BLaER1 treated with 17β-estradiol and CSF1 and Interleukin-3, amounts not matched to agents 10 nM and 100 nM (cell line): ENCODE results near the gene REPS1.
"Not testable (repeated sequence)": the region's sequence is repeated elsewhere in the genome, so short reads cannot be mapped to it uniquely, and the experiment has no call there.

Experiments
- H3K27ac ChIP-seq, 11 experiments: shearing (Covaris generic); formaldehyde crosslinking; 2 replicates each; pipeline ENCODE4 v1.8.1; 2022
- H3K27me3 ChIP-seq, 11 experiments: shearing (Covaris generic); formaldehyde crosslinking; 2 replicates each; pipeline ENCODE4 v1.8.1; 2022
- H3K36me3 ChIP-seq, 11 experiments: shearing (Covaris generic); formaldehyde crosslinking; 2 replicates each; pipeline ENCODE4 v1.8.1; 2022
- H3K4me1 ChIP-seq, 10 experiments: shearing (Covaris generic); formaldehyde crosslinking; 2 replicates each; pipeline ENCODE4 v1.8.1; 2022
- H3K4me2 ChIP-seq, 11 experiments: shearing (Covaris generic); formaldehyde crosslinking; 2 replicates each; pipeline ENCODE4 v1.8.1; 2022
- H3K4me3 ChIP-seq, 10 experiments: shearing (Covaris generic); formaldehyde crosslinking; 2 replicates each; pipeline ENCODE4 v1.8.1; 2022
- H3K9ac ChIP-seq, 11 experiments: shearing (Covaris generic); formaldehyde crosslinking; 2 replicates each; pipeline ENCODE4 v1.8.1; 2022
- H3K9me3 ChIP-seq, 11 experiments: shearing (Covaris generic); formaldehyde crosslinking; replicated peaks in 1 of 11; 2 replicates each; pipeline ENCODE4 v1.8.1; 2022
- H4K20me1 ChIP-seq, 11 experiments: shearing (Covaris generic); formaldehyde crosslinking; 2 replicates each; pipeline ENCODE4 v1.8.1; 2022
- Cebpa-rat ChIP-seq, 11 experiments: shearing (Covaris generic); IDR thresholded peaks; 2 replicates each; pipeline ENCODE4 v1.8.1; 2022

REPS1 gene

DNA sequence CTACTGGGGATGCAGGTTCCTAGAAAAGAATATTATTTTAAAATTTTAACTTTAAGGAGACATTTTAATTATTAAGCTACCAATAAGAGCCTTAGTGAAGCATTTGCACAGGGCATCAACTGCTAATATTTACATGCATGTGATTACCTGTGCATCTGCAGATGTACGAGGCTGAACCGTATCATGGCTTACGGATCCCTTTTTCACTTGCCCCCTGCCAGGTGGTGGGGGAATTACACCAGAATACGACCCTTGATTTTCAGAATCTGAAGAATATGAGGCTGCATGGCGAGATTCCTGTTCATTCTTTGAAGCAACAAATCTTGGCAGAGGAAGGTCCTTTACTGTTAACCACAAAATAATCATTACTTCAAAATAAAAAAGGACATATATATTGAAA lies 42.7 kb downstream of the REPS1 start:
- Histone ChIP-seq H3K4me1 (peaks cover 0 to 17% (median 10%) of the 10 kb centered on the region in 10 experiments; a peak in 9 of 20 replicates), H3K27ac (no peak overlapping the region), H3K9ac (no peak overlapping the region), H3K9me3 (no peaks in the 10 kb centered on the region), H3K36me3 (peaks cover 51 to 69% (median 60%) of the 10 kb centered on the region in 11 experiments), H4K20me1 (peaks cover 6 to 50% (median 20%) of the 10 kb centered on the region in 11 experiments; a peak in 16 of 22 replicates), H3K4me3 (no peak overlapping the region), H3K4me2 (no peak overlapping the region), H3K27me3 (no peaks in the 10 kb centered on the region)
- TF ChIP-seq Cebpa-rat (IDR thresholded peaks at IDR 0.05), result no peak

DNA sequence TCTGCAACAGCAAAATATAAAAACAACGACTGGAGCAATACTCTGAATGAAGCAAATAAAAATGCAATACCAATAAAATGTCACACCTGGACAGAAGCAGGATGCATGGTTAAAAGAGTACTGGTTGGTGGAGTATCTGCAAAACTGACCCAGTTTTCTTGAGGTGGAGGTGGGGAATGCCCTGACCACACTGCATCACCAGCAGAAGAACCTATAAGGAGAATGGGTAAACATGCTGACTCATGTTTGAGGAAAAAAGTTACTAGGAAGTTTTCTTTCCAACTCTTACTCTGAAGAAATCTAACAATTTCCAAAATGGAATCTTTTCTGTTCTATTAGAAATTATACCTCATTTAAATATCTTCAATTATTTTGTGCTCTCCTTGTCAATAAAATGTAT lies 43.6 kb downstream of the REPS1 start:
- TF ChIP-seq Cebpa-rat (IDR thresholded peaks at IDR 0.05), result no peak
- H3K4me2 ChIP-seq, result no peak overlapping the region

DNA sequence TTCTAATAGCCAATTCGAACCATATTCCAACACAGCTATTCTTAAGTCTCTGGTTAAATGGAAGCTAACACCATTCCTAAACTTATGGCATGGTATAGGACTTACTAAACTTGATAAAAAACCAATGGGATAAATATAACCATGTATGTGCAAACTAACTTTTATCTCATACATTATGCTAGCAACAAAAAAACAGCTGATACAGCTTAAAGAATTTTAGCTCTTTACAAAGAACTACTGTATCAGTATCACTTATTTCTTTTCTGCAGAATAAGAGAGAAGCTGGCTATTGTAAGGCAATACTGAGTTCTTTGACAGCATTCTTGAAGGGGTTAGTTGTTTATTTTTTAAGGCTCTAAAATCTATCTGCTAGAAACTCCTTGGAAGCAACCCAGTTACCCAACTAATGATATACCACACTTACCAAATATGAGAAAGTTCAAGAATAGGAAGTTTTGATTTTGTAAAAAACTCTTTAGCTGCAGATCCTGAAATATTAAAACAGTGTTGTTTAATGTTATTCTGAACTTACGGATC lies 44.9 kb downstream of the REPS1 start:
- peaks cover 0 to 12% (median 10%) of the 10 kb centered on the region in 10 experiments; a peak in 9 of 20 replicates for H3K4me1 ChIP-seq

More for the DNA sequence above, 43.6 kb downstream of the REPS1 start:
- H3K36me3 ChIP-seq, result peaks cover 51 to 79% (median 70%) of the 10 kb centered on the region in 11 experiments
- H4K20me1 ChIP-seq, result peaks cover 0 to 41% (median 12%) of the 10 kb centered on the region in 11 experiments; a peak in 15 of 22 replicates
- H3K4me1 ChIP-seq, result peaks cover 0 to 17% (median 10%) of the 10 kb centered on the region in 10 experiments; a peak in 9 of 20 replicates
- H3K27ac ChIP-seq, result no peak overlapping the region
- no peaks in the 10 kb centered on the region for H3K9me3 ChIP-seq
- H3K4me3 ChIP-seq, result no peak overlapping the region
- H3K27me3 ChIP-seq, result no peaks in the 10 kb centered on the region
- no peak overlapping the region for H3K9ac ChIP-seq

DNA sequence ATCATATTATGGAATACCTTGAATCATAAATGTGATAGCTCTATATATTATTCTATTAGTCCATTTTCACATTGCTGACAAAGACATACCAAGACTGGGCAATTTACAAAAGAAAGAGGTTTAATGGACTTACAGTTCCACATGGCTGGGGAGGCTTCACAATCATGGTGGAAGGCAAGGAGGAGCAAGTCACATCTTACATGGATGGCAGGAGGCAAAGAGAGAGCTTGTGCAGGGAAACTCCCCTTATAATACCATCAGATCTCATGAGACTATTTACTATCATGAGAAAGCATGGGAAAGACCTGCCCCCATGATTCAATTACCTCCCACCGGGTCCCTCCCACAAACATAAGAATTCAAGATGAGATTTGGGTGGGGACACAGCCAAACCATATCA lies 51.2 kb downstream of the REPS1 start:
- Histone ChIP-seq H3K36me3 (peaks cover 47 to 91% (median 77%) of the 10 kb centered on the region in 11 experiments), H3K9me3 (peaks cover 16 to 27% (median 23%) of the 10 kb centered on the region in 11 experiments)
- H3K9ac ChIP-seq, H3K4me3 ChIP-seq, H3K27ac ChIP-seq, H4K20me1 ChIP-seq, H3K27me3 ChIP-seq, H3K4me1 ChIP-seq, H3K4me2 ChIP-seq: not testable (repeated sequence)

More for the DNA sequence above, 44.9 kb downstream of the REPS1 start:
- Histone ChIP-seq H3K27ac (no peak overlapping the region), H3K27me3 (no peaks in the 10 kb centered on the region), H3K36me3 (peaks cover 62 to 91% (median 82%) of the 10 kb centered on the region in 11 experiments), H3K4me2 (no peak overlapping the region), H3K9me3 (peaks cover 1 to 9% (median 4%) of the 10 kb centered on the region in 11 experiments; a peak in 17 of 22 replicates), H4K20me1 (peaks cover 0 to 28% (median 2%) of the 10 kb centered on the region in 11 experiments; a peak in 6 of 22 replicates), H3K4me3 (no peak overlapping the region), H3K9ac (no peak overlapping the region)
- no peak for TF ChIP-seq Cebpa-rat (IDR thresholded peaks at IDR 0.05)

DNA sequence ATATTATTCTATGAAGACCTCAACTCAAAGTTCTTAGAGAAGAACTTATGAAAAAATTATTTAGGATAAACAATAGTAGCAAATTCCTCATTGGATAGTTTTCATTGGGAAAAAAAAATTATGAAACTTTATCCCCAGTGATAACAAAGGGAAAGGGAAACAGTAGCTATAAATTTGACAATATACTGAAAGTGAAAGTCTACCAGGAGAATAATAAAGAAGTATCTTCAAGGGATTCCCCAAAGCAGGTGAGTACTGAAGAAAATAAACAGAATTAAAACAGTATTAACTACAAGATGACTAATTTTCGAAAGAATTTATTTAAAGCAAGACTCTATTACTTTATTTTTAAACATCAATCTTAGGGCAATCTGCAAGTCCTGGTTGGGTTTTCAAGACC lies 56.4 kb downstream of the REPS1 start:
- H3K27me3 ChIP-seq, result no peaks in the 10 kb centered on the region
- H4K20me1 ChIP-seq, result no peaks in the 10 kb centered on the region
- no peak overlapping the region for H3K4me2 ChIP-seq
- no peak overlapping the region for H3K9ac ChIP-seq
- no peak overlapping the region for H3K27ac ChIP-seq
- peaks cover 0 to 6% (median 1%) of the 10 kb centered on the region in 11 experiments; a peak in 13 of 22 replicates for H3K9me3 ChIP-seq
- H3K4me1 ChIP-seq, result no peaks in the 10 kb centered on the region
- TF ChIP-seq Cebpa-rat (IDR thresholded peaks at IDR 0.05), result no peak
- peaks cover 14 to 83% (median 58%) of the 10 kb centered on the region in 11 experiments for H3K36me3 ChIP-seq
- H3K4me3 ChIP-seq, result no peak overlapping the region

DNA sequence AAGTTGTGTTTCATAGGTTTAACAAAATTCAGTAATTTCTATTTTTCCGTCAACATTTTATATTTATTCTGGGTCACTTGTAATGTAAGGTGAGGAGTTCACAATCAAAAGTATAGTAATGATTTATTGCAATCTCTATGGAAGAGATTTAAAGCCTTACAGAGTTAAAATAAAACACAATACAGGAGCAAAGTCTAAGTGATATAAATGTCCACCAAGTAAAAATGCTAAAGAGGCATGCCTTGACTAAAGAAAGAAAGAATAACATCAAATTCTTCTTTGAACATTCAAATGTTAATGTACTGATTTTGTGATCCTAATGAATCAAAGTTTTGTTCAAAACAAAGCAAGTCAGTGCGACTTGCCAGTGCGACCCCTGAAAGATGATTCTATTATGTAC lies 61.5 kb downstream of the REPS1 start:
- no peak for TF ChIP-seq Cebpa-rat (IDR thresholded peaks at IDR 0.05)
- Histone ChIP-seq H3K36me3 (peaks cover 12 to 76% (median 53%) of the 10 kb centered on the region in 11 experiments), H3K4me1 (no peaks in the 10 kb centered on the region)

GRCh38 chr6:138925806-138926205 lies 62.2 kb downstream of the REPS1 start:
- Histone ChIP-seq H3K9me3 (no peaks in the 10 kb centered on the region), H3K27me3 (no peaks in the 10 kb centered on the region), H3K4me1 (no peaks in the 10 kb centered on the region), H4K20me1 (no peaks in the 10 kb centered on the region; a peak in 1 of 22 replicates), H3K36me3 (peaks cover 18 to 77% (median 60%) of the 10 kb centered on the region in 11 experiments), H3K27ac (no peak overlapping the region), H3K4me3 (no peak overlapping the region), H3K9ac (no peak overlapping the region), H3K4me2 (no peak overlapping the region)
- TF ChIP-seq Cebpa-rat (IDR thresholded peaks at IDR 0.05), result no peak

More for the DNA sequence above, 61.5 kb downstream of the REPS1 start:
- H3K9ac ChIP-seq, result no peak overlapping the region
- no peak overlapping the region for H3K27ac ChIP-seq
- no peak overlapping the region for H3K4me2 ChIP-seq
- H3K9me3 ChIP-seq, result no peaks in the 10 kb centered on the region
- no peak overlapping the region for H3K4me3 ChIP-seq
- H3K27me3 ChIP-seq, result no peaks in the 10 kb centered on the region
- H4K20me1 ChIP-seq, result no peaks in the 10 kb centered on the region

DNA sequence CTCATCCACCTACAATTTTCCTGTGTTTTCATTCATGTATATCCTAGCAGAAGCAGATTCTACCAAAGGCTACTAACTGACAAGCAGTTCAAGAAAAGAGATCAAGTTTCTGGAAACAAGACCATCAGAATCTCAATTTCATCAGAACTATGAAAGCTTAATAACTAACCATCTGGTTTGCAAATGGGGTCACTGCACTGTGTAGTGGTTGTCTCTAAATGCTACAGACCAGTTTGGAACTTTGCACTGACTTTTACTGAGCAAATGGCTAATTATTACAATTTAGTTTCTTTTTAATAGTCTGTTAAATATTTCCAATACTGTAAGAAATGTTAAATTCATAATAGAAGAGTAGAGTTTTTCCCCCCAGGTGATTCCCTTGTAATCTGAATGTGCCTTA lies 64.5 kb downstream of the REPS1 start:
- H3K9ac ChIP-seq, result no peak overlapping the region
- no peak overlapping the region for H3K4me3 ChIP-seq
- H3K9me3 ChIP-seq, result no peaks in the 10 kb centered on the region
- no peak for TF ChIP-seq Cebpa-rat (IDR thresholded peaks at IDR 0.05)
- H3K27me3 ChIP-seq, result no peaks in the 10 kb centered on the region
- H3K4me1 ChIP-seq, result no peaks in the 10 kb centered on the region
- H3K4me2 ChIP-seq, result no peak overlapping the region
- H4K20me1 ChIP-seq, result no peaks in the 10 kb centered on the region; a peak in 1 of 22 replicates
- no peak overlapping the region for H3K27ac ChIP-seq
- peaks cover 30 to 77% (median 62%) of the 10 kb centered on the region in 11 experiments for H3K36me3 ChIP-seq

- Histone ChIP-seq H3K27ac (no peak overlapping the region), H3K9ac (no peak overlapping the region), H3K4me3 (no peak overlapping the region), H3K4me2 (no peak overlapping the region), H3K27me3 (no peaks in the 10 kb centered on the region), H4K20me1 (no peaks in the 10 kb centered on the region; a peak in 1 of 22 replicates), H3K36me3 (peaks cover 43 to 82% (median 66%) of the 10 kb centered on the region in 11 experiments), H3K9me3 (no peaks in the 10 kb centered on the region), H3K4me1 (no peaks in the 10 kb centered on the region)
- TF ChIP-seq Cebpa-rat (IDR thresholded peaks at IDR 0.05), result no peak
Observed at GRCh38 chr6:138920906-138921305, 67.1 kb downstream of the REPS1 start.

DNA sequence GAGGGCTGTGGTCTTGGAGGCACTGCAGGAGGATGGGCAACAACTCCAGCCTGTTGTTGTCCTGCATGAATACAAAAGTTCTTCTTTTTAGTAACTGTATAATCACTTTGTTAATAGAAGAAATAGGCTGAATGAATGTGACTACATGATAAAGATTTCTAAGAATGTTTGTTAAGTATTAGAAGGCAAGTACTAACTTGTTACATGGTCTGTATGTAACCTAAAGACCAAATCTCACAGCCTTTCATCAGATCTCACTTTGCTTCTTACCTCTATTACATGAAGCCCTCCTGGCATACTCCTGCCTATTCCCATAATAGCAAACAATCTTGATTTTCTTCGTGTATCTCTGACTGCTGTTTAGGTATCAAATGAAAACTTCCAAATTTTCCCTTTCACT lies 73.4 kb downstream of the REPS1 start:
- peaks cover 0 to 8% (median 6%) of the 10 kb centered on the region in 10 experiments; a peak in 12 of 20 replicates for H3K4me1 ChIP-seq
- H3K4me3 ChIP-seq, result no peak overlapping the region
- no peak overlapping the region for H3K9ac ChIP-seq
- no peak overlapping the region for H3K27ac ChIP-seq
- no peak for TF ChIP-seq Cebpa-rat (IDR thresholded peaks at IDR 0.05)
- H3K9me3 ChIP-seq, result 0 out of 22 replicates have a peak, but pooled peaks cover 0 to 3% (median 0%) of the 10 kb centered on the region in 11 experiments
- peaks cover 75 to 98% (median 93%) of the 10 kb centered on the region in 11 experiments for H3K36me3 ChIP-seq
- H3K4me2 ChIP-seq, result no peak overlapping the region
- H3K27me3 ChIP-seq, result no peaks in the 10 kb centered on the region
- H4K20me1 ChIP-seq, result no peaks in the 10 kb centered on the region
